GM19395 (cell line): ENCODE data around the gene NRL.
"Not testable (repeated sequence)": the region's sequence is repeated elsewhere in the genome, so short reads cannot be mapped to it uniquely, and the experiment has no call there.

Source experiments
- ATAC-seq: cut with Tn5 transposase; IDR thresholded peaks from one replicate; pipeline ENCODE4 v1.9.1; 2021; ENCODE audit warnings: mild to moderate bottlenecking, moderate library complexity; ENCODE audit not compliant: unreplicated experiment

NRL gene

DNA sequence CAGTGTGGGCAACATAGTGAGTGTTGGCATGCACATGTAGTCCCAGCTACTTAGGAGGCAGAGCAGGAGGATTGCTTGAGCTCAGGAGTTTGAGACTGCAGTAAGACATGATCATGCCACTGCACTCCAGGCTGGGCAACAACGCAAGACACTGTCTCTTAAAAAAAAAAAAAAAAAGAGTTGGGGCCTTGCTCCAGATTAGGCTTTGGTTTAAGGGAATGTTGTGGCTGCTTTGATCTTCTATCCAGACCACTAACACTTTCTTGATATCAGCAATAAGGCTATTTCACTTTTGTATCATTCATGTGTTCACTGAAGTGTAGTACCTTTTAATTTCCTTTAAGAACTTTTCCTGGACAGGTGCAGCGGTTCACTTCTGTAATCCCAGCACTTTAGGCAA, 12.9 kb upstream of the NRL start:
- ATAC-seq = no peak

GRCh38 chr14:24126939-24127338, 12.2 kb upstream of the NRL start:
- ATAC-seq = no peak

DNA sequence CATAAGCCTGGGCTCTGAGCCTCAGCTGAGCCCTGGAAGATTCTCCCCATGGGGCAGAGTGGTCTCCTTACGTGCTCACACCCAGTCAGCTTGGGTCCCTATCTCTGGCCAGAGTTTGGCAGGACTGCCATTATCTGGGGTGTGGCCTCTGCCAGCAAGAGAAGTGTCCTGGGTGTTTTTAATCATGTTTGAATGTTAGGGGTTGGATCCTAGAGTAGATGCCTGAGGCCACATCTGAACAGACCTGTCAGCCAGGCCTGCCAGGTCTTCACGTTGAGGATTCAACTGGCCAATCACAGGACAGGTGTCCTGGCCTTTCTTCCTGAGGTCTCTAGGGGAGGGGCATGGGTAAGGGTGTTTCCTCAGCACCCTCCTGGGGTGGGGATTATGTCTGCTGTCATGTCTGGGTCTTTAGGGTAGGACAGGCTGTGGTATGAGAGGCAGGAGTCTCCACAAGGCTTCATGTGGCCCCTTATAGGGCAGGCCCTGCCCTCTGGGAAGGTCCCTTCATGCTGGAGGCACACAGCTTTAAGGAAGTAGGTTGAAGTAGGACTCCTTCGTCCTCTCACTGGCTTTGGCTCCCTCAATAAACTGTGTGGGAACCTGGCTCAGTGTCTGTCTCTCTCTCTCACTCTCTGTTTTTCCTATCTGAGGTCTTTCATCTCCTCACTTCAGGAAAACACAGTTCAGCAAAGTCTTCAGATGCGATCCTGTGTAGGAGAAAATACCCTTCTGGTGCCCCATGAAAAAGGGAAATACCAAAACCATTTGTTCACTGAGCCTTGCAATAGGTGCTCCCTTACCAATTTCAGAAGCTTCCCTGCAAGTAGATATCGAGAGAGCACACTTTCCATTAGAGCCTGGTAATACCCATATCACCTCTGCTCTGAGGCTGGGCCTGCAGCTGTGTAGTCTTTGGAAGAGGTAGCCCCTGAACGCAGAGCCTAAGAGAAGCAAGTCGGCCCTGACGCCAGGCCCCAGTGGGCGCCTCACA, 9.0 kb upstream of the NRL start:
- no peak for ATAC-seq

DNA sequence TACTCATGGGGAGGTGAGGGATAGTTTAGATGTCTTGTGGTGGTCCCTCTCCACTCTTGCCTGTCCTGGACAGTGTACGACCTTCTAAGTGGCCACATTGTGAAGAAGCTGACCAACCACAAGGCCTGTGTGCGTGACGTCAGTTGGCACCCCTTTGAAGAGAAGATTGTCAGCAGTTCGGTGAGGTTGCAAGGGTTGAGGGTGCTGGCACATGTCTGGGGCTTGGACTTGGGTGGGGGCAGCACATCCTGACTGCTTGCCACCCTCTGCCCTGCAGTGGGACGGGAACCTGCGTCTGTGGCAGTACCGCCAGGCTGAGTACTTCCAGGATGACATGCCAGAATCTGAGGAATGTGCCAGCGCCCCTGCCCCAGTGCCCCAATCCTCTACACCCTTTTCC, 8.1 kb upstream of the NRL start:
- no peak for ATAC-seq

GRCh38 chr14:24122416-24122815, 7.7 kb upstream of the NRL start:
- no peak for ATAC-seq

- no peak for ATAC-seq
Observed at GRCh38 chr14:24121210-24121609, 6.5 kb upstream of the NRL start.

DNA sequence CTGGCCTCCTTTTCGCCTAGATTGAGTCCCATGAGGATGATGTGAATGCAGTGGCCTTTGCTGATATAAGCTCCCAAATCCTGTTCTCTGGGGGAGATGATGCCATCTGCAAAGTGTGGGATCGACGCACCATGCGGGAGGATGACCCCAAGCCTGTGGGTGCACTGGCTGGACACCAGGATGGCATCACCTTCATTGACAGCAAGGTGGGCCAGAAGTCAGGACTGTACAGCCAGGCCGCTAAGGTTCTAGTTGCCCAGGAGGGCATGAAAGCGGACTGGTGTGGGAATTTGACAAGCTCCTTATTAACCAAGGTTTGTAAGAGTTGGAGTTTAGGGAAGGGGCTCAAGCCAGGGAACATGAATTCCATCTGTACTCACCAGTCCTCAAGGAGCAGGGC, 4.9 kb upstream of the NRL start:
- no peak for ATAC-seq

GRCh38 chr14:24117179-24117578, 2.4 kb upstream of the NRL start:
- ATAC-seq = no peak

DNA sequence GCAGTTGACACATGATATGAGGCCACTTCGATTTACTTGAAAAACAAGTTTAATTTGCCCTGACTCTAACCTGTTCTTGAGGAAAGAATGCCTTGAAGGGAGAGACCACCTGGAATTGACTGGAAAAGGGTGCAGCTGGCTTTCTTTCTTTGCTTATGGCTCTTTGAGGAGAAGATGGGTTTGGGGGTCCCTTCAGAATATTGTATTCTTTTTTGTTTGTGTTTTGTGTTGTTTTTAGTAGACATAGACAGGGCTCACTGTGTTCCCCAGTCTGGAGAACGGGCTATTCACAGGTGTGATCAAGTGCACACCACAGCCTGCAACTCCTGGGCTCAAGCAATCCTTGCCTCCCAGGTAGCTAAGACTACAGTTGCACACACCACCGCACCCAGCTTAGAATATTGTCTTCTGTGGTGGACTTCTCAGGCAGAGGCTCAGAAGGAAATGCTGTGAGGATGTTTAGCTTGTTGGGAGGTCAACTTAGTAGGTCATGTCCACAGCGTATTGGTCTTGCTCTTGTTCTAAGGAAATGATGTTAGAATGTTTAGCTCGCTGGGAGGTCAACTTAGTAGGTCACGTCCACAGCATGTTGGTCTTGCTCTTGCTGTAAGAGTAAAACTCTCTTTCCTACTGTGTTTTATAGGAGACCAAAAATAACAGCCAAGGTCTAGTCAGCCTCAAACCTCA, 1.5 kb upstream of the NRL start:
- ATAC-seq = no peak

GRCh38 chr14:24115422-24116127, 826 bp upstream of the NRL start:
- no peak for ATAC-seq

DNA sequence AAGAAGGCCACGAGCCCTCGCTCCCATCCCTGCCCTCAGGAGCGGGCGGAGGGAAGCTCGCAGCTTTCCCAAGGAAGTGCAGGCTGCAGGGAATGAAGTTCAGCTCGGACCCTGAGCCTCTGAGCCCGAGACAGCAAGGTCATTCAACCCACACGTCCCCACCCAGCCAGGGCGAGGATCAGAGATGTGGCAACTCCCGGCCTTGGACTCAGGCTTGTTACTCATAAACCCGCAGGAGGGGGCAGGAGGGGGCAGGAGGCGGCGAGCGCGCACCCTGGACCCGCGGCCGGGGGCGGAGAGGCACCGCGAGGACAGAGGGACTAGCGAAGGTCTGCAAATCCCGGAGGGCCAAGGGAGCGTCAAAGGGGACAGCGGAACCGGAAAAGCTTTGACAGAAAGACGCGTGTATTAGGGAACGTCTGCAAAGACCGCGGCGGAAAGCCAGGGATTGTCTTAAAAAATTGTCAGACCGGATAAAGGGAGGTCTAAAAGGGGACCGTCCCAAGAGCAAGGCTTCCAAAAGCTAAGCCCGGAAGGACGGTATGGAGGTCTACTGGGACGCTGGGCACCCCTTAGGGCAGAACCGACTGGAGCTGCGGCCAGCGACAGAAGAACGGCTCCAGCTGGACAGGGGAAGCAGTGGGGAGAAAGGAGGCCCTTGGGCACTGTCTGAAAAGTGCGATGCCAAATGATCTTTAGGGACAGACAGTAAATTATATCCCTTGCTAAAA, 783 bp downstream of the NRL start:
- ATAC-seq = peak; percentile 34

DNA sequence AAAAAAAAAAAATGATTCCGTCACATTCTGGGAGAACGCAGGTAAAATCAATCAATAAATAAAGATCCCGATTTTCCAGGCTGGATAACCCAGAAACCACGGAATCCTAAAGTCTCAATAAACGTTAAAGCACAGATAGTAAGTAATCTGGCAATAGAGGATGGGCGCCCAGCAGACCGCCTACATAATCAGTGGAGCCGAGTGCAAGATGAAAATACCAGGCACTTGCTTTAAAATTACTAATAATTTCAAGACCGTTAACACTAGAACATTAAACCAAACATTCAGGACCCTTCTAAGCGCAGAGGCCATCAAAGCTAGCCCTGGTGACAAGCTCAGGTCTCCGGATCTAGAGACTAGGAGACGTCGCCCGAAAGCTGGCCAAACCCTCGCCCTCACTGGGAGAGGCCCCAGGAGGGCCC, 1.4 kb downstream of the NRL start:
- ATAC-seq = no peak

- ATAC-seq = no peak
Observed at GRCh38 chr14:24110523-24110922, 4.2 kb downstream of the NRL start.

GRCh38 chr14:24110060-24110459, 4.7 kb downstream of the NRL start:
- ATAC-seq = no peak

DNA sequence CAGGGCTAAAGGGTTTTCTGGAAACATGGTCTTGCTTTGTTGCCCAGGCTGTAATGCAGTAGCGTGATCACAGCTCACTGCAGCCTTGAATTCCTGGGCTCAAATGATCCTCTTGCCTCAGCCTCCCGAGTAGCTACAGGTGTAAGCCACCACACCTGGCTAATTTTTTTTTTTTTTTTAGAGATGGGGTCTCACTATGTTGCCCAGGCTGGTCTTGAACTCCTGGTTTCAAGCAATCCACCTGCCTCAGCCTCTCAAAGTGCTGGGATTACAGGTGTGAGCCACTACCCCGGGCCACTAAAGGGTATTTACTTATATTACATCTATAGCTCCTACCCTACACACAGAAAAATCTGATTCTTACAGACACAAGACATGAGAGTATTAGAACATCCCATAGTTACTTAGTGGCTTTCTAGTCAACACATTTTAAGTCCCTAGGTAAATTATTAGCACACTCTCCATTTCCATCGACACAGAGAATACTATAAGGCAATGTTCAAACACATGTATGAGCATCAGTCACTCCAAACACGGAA, 6.3 kb downstream of the NRL start:
- ATAC-seq = no peak

GRCh38 chr14:24106672-24107271, 8.0 kb downstream of the NRL start:
- ATAC-seq = no peak

DNA sequence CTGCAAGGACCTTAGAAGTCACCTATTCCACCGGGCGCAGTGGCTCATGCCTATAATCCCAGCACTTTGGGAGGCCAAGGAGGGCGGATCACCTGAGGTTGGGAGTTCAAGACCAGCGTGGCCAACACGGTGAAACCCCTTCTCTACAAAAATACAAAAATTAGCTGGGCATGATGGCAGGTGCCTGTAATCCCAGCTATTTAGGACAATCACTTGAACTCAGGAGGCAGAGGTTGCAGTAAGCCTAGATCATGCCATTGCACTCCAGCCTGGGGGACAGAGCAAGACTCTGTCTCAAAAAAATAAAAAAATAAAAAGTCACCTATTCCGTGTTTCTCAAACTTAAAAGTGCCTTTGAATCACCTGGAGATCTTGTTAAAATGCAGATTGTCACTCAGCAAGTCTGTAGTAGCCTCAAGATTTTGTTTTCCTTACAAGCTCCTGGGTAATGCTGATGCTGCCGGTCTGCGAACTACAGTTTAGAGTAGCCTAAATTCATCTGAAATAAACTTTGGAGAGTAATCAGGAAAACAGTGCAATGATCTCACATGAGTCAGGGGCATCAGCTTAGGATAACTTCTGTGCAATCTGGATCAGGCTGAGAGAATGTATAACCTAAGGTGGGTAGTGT, 9.0 kb downstream of the NRL start:
- not testable (repeated sequence) for ATAC-seq

DNA sequence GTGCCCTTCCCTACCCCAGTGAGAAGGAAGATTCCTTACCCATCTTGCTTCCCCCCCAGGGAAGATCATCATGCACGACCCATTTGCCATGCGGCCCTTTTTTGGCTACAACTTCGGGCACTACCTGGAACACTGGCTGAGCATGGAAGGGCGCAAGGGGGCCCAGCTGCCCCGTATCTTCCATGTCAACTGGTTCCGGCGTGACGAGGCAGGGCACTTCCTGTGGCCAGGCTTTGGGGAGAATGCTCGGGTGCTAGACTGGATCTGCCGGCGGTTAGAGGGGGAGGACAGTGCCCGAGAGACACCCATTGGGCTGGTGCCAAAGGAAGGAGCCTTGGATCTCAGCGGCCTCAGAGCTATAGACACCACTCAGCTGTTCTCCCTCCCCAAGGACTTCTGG, 11.3 kb downstream of the NRL start:
- no peak for ATAC-seq

DNA sequence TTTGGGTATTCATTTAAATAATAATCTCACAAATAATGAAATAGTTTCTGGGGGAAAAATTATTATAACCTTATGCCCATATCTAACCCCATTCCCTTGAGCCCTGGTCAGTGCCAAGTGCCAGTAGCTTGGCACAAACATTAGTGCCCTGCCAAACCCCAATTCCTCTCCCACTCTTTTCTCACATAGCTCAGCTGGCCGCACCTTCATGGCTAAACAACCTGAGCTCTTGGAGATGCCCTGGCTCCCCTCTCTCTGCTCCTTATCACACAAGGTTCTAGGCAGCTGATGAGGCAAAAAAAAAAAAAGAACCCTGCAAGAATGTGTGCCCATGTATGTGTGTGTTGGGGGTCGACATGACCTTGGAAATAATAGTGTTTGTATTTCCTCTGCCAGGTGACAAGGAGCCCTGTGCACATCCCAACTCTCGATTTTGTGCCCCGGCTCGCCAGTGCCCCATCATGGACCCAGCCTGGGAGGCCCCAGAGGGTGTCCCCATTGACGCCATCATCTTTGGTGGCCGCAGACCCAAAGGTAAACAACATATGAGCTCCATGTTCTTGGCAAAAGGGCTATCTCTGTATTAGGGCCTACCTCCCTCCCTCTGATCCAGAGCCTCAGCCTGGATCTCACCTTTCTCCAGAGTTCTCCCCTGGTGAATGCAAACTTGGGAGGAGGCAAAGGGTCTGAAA, 12.2 kb downstream of the NRL start:
- ATAC-seq = no peak
